Activated CD4-positive, alpha-beta T cell treated with anti-CD3 and anti-CD28 coated beads for 36 hours (primary cell): Measurements from ENCODE around the gene SMAP2. TPM values are rescaled to one million over a fixed set of nuclear protein-coding genes. Genes with fewer than 3 reads are reported as not detected.

ENCODE experiments used
- ATAC-seq: fragments of 200-7000 bp; cut with Tn5 transposase; one replicate; pipeline ENCODE4 v1.10.0; 2021; ENCODE audit warnings: mild to moderate bottlenecking, moderate library complexity
- CTCF ChIA-PET: fragments of 350-600 bp; sonication (Branson Sonifier 250); formaldehyde crosslinking; loops from one replicate; lab custom pipeline; 2021; ENCODE audit warnings: antibody characterized with exemption; lab: Charles Lee
- POLR2A ChIA-PET: fragments of 350-600 bp; sonication (Branson Sonifier 250); formaldehyde crosslinking; loops from one replicate; lab custom pipeline; 2021; ENCODE audit warnings: antibody characterized with exemption, inconsistent platforms; lab: Charles Lee
- DNase-seq: peaks from one replicate; pipeline ENCODE4 v3.0.0-alpha.2; 2020
- H3K27ac Mint-ChIP-seq: one replicate; pipeline ENCODE4 v1.8.0; 2021; ENCODE audit warnings: mixed read lengths
- H3K27me3 Mint-ChIP-seq: one replicate; pipeline ENCODE4 v1.8.0; 2021; ENCODE audit warnings: mixed read lengths
- H3K36me3 Mint-ChIP-seq: one replicate; pipeline ENCODE4 v1.8.0; 2021; ENCODE audit warnings: low read depth, mixed read lengths
- H3K4me1 Mint-ChIP-seq: one replicate; pipeline ENCODE4 v1.8.0; 2021; ENCODE audit warnings: mixed read lengths
- H3K4me3 Mint-ChIP-seq: one replicate; pipeline ENCODE4 v1.8.0; 2021; ENCODE audit warnings: mild to moderate bottlenecking, moderate library complexity, mixed read lengths
- H3K9me3 Mint-ChIP-seq: one replicate; pipeline ENCODE4 v1.8.0; 2021; ENCODE audit warnings: low read depth, mixed read lengths
- intact Hi-C, 2 experiments: fragments of 100-400 bp; cut with DNase I in 1 of 2; cut with micrococcal nuclease in 1 of 2; formaldehyde crosslinking; loops; one replicate each; pipeline versions ENCODE4 v1.14.2 to v1.15.1; 2022 to 2024; cut with DNase I, micrococcal nuclease
- total RNA-seq, 2 experiments: library from RNA; stranded (reverse); gene quantifications; one replicate each; pipeline ENCODE4 v1.2.3, GENCODE V29; 2021

SMAP2 gene
- total RNA-seq, 2 experiments from 2014 or later, result 241 to 258 TPM

DNA sequence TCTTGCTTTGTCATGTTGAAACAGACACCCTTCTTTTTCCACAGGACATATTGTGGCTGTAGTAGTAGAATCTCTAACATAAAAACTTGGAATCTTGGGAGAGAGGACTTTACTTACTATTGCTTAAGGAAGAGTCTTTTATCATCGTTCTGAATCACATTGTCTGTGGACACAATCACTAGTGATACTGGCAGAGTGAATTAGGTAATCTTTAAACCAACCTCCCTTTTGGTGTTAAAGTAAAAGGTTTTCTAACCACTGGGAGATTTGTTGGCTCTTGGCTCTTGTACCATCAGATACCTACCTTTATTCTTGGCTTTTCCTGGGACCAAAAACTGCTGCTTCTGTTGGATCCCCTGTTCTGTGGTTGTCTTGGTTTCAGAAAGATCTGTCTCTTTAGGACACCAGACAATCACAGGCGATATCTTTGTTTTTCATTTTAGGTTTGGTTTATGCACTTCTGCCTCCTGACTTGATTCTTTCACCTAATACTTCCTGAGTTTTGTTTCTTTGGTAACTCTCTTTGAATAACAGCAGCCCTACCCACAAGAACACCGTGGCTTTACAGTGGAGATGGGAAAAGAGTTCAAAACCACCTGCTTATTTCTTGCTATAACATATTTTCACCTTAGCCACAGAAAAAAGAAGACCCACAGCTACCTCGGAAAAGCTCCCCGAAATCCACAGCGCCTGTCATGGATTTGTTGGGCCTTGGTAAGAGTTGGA is 40.2 kb downstream of the SMAP2 start:
- POLR2A ChIA-PET, result no interaction called here
- CTCF ChIA-PET, result interaction anchor here (1.0 kb wide), 1 partner anchor 75 kb away, joined by 3 read pairs; no protein-coding TSS in a partner anchor
- H3K36me3 Mint-ChIP-seq, result peaks cover 86% of the 10 kb centered on the region
- no peaks in the 10 kb centered on the region for H3K27me3 Mint-ChIP-seq
- H3K27ac Mint-ChIP-seq, result peak overlapping the region; percentile 64
- ATAC-seq (no peak), DNase-seq (no peak)
- intact Hi-C loops, result loop anchor here in 1 of 2 experiments (5.0 kb wide), 1 partner anchor 331 kb away; no protein-coding TSS in a partner anchor
- no peaks in the 10 kb centered on the region for H3K9me3 Mint-ChIP-seq
- peaks cover 17% of the 10 kb centered on the region for H3K4me1 Mint-ChIP-seq
- H3K4me3 Mint-ChIP-seq, result no peak overlapping the region

DNA sequence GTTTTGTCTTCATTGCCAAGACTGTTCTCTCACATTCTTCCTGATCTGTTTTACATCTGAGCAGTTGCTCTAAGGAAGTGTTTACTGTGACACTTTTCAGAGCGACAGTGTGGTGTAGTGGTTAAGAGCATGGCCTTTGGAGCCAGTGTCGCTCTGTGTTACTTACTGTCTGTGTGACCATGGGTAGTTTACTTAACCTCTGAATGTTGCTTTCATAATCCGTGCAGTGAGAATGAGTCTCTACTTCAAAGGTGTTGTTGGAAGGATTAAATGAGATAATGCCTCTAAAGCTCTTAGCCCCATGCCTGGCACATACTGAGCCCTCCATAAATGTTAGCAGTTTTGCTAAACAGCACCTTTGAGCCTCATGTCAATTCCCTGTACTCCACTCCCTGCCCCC is 40.8 kb downstream of the SMAP2 start:
- DNase-seq (no peak), ATAC-seq (peak; percentile 19)
- CTCF ChIA-PET, result interaction anchor here (1.0 kb wide), 1 partner anchor 76 kb away, joined by 3 read pairs; no protein-coding TSS in a partner anchor
- H3K4me3 Mint-ChIP-seq, result no peak overlapping the region
- no peaks in the 10 kb centered on the region for H3K27me3 Mint-ChIP-seq
- no peaks in the 10 kb centered on the region for H3K9me3 Mint-ChIP-seq
- intact Hi-C loops, result loop anchor here in 1 of 2 experiments (5.0 kb wide), 1 partner anchor 332 kb away; no protein-coding TSS in a partner anchor
- peaks cover 18% of the 10 kb centered on the region for H3K4me1 Mint-ChIP-seq
- peak overlapping the region; percentile 11 for H3K27ac Mint-ChIP-seq
- POLR2A ChIA-PET, result no interaction called here
- H3K36me3 Mint-ChIP-seq, result peaks cover 86% of the 10 kb centered on the region

DNA sequence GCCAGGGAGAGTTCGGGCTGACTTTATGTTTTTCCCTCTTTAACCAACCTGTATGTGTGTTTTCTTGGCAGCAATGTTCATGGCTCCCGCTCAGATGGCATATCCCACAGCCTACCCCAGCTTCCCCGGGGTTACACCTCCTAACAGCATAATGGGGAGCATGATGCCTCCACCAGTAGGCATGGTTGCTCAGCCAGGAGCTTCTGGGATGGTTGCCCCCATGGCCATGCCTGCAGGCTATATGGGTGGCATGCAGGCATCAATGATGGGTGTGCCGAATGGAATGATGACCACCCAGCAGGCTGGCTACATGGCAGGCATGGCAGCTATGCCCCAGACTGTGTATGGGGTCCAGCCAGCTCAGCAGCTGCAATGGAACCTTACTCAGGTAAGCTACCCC is 43.2 kb downstream of the SMAP2 start:
- CTCF ChIA-PET, result interaction anchor here (0.6 to 1.8 kb wide), 5 partner anchors 10 to 116 kb away, joined by 3 to 9 read pairs (median 4); no protein-coding TSS in a partner anchor
- POLR2A ChIA-PET, result interaction anchor here (0.6 kb wide), 1 partner anchor 47 kb away, joined by 3 read pairs; no protein-coding TSS in a partner anchor
- Mint-ChIP-seq H3K9me3 (no peaks in the 10 kb centered on the region), H3K4me1 (peaks cover 23% of the 10 kb centered on the region), H3K27me3 (no peaks in the 10 kb centered on the region), H3K4me3 (no peak overlapping the region), H3K36me3 (peaks cover 86% of the 10 kb centered on the region), H3K27ac (no peak overlapping the region)
- intact Hi-C loops, result no loop called here
- ATAC-seq (no peak), DNase-seq (no peak)

DNA sequence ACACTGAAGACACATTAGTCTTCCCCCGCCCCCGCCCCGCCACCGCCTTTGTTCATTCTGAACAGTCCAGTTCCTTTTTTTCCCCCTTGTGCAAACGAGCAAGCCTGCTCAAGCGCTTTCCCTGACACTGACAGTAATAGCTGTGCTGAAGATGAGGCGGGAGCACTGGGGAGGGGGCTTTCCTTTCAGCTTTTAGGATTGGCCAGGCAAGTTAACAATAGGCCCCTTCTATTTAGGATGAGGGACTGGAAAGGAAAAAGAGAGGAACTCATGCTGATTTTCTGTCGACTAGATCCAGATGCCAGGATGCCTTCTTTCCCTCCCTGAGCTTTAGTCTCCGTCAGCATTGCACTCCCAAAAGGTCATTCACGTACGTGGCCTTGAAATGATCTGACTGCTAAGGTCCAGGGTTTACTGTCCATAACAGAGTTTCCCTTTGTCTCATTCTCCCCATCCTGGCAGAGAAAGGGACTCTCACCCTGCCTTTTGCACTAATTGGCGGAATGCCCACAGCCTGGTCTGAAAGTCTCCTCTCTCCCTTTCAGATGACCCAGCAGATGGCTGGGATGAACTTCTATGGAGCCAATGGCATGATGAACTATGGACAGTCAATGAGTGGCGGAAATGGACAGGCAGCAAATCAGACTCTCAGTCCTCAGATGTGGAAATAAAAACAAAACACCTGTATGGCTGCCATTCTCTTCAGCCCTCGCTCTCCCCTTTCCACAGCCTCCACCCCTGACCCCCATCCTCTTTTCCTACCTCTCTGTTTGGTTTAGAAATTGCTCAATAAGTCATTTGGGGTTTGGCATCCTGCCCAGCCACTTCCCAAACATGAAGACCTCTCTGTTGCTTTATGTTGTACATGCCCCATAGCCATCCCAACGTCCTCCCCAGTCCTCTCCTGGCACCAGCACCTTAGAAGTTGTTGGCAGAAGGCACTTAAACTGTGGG is 48.2 kb downstream of the SMAP2 start:
- POLR2A ChIA-PET, result no interaction called here

DNA sequence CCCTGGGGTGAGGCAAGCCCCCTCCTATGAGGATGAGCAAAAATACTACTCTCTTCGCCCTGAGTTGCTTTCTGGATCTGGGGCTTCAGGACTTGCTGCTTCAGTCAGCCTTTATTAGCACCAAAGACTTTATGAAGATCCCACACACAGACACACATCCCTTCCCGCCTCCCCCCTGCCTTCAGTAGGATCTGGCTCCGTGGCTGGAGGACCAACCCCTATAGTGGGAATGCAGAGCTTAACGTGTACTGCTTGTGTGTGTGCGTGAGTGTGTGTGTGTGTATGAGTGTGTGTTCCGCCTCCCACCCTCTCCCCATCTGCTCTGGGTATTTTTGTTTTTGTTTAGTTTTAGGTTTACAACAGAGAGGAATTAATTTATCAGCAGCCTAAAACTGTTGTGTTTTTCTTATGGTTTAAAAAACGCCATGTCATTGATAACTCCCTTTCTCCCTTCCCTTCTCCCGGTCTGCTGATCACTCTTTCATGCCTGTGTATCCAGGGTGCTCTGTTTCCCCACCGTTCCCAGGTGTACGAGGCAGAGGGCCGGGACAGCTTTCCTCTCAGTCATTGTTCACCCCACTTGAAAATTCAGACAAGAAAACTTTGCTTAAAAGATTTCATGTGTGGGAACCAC is 49.2 kb downstream of the SMAP2 start:
- intact Hi-C loops, result no loop called here
- Mint-ChIP-seq H3K27me3 (no peaks in the 10 kb centered on the region), H3K9me3 (no peaks in the 10 kb centered on the region), H3K27ac (peak overlapping the region; percentile 8), H3K36me3 (peaks cover 73% of the 10 kb centered on the region), H3K4me3 (no peak overlapping the region), H3K4me1 (peaks cover 11% of the 10 kb centered on the region)
- no peak for DNase-seq
- POLR2A ChIA-PET, result no interaction called here
- CTCF ChIA-PET, result interaction anchor here (0.6 to 3.4 kb wide), 2 partner anchors 15 to 181 kb away, joined by 3 to 14 read pairs; no protein-coding TSS in a partner anchor
- no peak for ATAC-seq

More for the DNA sequence above, 48.2 kb downstream of the SMAP2 start:
- DNase-seq, result no peak
- H3K36me3 Mint-ChIP-seq, result peaks cover 83% of the 10 kb centered on the region
- intact Hi-C loops, result no loop called here
- peaks cover 11% of the 10 kb centered on the region for H3K4me1 Mint-ChIP-seq
- CTCF ChIA-PET, result interaction anchor here (0.6 to 0.8 kb wide), 4 partner anchors 17 to 415 kb away, joined by 3 read pairs; no protein-coding TSS in a partner anchor
- H3K9me3 Mint-ChIP-seq, result no peaks in the 10 kb centered on the region
- no peak overlapping the region for H3K4me3 Mint-ChIP-seq
- H3K27ac Mint-ChIP-seq, result peak overlapping the region; percentile 70
- no peaks in the 10 kb centered on the region for H3K27me3 Mint-ChIP-seq
- ATAC-seq, result no peak

DNA sequence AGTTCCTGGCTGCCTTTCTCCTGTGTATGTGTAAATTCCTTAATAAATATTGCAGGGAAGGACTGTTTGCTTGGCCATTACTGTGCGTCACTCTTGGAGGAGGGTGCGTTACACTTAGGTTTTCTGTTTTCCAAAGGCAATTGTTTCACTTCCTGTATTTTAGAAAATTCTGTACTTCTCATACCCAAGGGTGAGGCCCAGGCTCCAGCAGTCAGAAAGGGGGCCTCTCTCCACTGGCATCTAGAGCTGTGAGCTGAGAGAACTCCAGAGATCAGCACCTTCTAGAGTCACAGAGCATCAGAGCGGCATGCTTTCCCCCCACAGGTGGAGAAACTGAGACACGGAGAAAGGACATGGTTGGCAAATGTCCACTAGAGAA is 49.7 kb downstream of the SMAP2 start:
- DNase-seq (no peak), ATAC-seq (no peak)
- POLR2A ChIA-PET, result no interaction called here
- CTCF ChIA-PET, result interaction anchor here (1.0 to 3.4 kb wide), 4 partner anchors 15 to 200 kb away, joined by 3 to 14 read pairs (median 3); no protein-coding TSS in a partner anchor
- H3K27ac Mint-ChIP-seq, result peak overlapping the region; percentile 8
- no peaks in the 10 kb centered on the region for H3K27me3 Mint-ChIP-seq
- no peaks in the 10 kb centered on the region for H3K9me3 Mint-ChIP-seq
- no peak overlapping the region for H3K4me3 Mint-ChIP-seq
- H3K4me1 Mint-ChIP-seq, result peaks cover 11% of the 10 kb centered on the region
- intact Hi-C loops, result no loop called here
- H3K36me3 Mint-ChIP-seq, result peaks cover 69% of the 10 kb centered on the region

DNA sequence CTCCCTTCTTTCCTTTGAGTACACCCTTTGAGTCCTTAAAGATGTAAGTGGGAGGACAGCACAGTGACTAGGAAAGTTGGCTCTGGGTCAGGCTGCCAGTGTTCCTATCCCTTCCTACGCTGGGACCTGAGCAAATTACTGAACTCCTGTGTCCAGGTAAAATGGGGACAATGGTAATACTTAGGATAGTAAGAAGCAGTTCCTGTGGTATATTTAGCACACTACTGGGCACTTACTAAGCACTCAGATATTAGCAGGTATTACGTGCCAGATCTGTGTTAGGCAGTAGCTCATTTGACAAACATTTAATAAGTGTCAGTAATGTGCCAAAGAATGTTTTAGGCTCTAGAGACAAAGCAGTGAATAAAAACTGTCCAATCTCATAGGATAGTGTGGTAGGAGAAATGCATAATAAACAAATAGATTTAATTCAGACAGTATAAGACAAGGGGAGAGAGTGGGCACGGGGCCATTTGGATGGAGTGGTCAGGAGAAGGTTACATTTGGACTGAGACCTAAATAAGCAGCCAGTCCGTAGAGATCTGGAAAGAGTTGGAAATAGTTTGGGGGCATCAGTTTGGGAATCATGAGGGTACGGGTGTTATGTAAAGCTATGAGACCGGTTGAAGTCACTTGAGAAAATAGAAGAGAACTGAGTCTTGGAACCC is 50.6 kb downstream of the SMAP2 start:
- ChIA-PET POLR2A (no interaction called here), CTCF (interaction anchor here (1.0 to 3.4 kb wide), 6 partner anchors 14 to 350 kb away, joined by 3 to 14 read pairs (median 4); no protein-coding TSS in a partner anchor)
- ATAC-seq (no peak), DNase-seq (no peak)
- H3K4me3 Mint-ChIP-seq, result no peak overlapping the region
- H3K27ac Mint-ChIP-seq, result peak overlapping the region; percentile 45
- H3K4me1 Mint-ChIP-seq, result peaks cover 8% of the 10 kb centered on the region
- peaks cover 61% of the 10 kb centered on the region for H3K36me3 Mint-ChIP-seq
- intact Hi-C loops, result no loop called here
- no peaks in the 10 kb centered on the region for H3K27me3 Mint-ChIP-seq
- H3K9me3 Mint-ChIP-seq, result no peaks in the 10 kb centered on the region

DNA sequence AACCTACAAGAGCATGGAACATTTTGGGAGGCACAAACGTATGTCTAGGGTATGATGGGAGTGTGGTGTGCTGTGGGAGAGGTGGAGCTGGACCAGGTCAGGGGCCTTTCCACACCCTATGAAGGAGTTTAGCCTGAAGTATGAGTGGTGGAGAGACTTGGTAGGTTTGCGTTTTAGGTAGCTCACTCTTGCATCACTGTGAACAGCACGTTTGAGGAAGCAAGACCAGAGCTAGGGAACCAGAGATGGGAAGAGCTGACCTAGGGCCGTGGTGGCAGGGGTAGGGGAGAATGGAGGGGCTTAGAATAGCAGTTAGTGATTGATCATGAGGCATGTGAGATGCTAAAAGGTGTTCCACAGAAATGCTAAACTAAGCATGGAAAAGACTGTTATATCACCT is 51.7 kb downstream of the SMAP2 start:
- H3K36me3 Mint-ChIP-seq, result peaks cover 57% of the 10 kb centered on the region
- no peaks in the 10 kb centered on the region for H3K9me3 Mint-ChIP-seq
- POLR2A ChIA-PET, result no interaction called here
- CTCF ChIA-PET, result interaction anchor here (1.7 to 3.4 kb wide), 3 partner anchors 13 to 351 kb away, joined by 4 to 14 read pairs (median 6); no protein-coding TSS in a partner anchor
- no peak overlapping the region for H3K27ac Mint-ChIP-seq
- peaks cover 8% of the 10 kb centered on the region for H3K4me1 Mint-ChIP-seq
- DNase-seq (no peak), ATAC-seq (peak; percentile 13)
- no peak overlapping the region for H3K4me3 Mint-ChIP-seq
- no peaks in the 10 kb centered on the region for H3K27me3 Mint-ChIP-seq
- intact Hi-C loops, result no loop called here

DNA sequence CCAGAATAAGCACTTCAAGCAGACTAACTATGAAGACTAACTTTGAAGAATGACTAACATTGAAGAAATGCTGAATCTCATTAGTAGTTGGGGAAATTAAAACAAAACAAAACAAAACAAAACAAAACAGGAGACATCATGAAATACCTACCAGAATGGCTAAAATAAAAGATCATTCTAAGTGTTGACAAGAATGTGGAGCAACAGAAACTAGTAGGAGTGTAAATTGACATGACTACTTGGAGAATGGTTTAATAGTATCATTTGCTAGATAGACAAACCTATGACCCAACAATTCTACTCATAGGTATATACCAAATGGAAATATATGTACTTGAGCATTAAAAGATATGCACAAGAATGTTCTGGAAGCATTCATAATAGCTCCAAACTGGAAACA is 57.9 kb downstream of the SMAP2 start:
- POLR2A ChIA-PET, result interaction anchor here (0.6 kb wide), 1 partner anchor 559 kb away, joined by 3 read pairs; no protein-coding TSS in a partner anchor
- CTCF ChIA-PET, result interaction anchor here (0.8 to 1.0 kb wide), 2 partner anchors 20 to 92 kb away, joined by 3 read pairs; no protein-coding TSS in a partner anchor
- no peak overlapping the region for H3K4me3 Mint-ChIP-seq
- no peak for ATAC-seq
- no peak overlapping the region for H3K27ac Mint-ChIP-seq
- no peaks in the 10 kb centered on the region for H3K4me1 Mint-ChIP-seq
- peaks cover 12% of the 10 kb centered on the region for H3K36me3 Mint-ChIP-seq
- intact Hi-C loops, result no loop called here
- no peaks in the 10 kb centered on the region for H3K9me3 Mint-ChIP-seq
- DNase-seq, result no peak
- H3K27me3 Mint-ChIP-seq, result no peaks in the 10 kb centered on the region

DNA sequence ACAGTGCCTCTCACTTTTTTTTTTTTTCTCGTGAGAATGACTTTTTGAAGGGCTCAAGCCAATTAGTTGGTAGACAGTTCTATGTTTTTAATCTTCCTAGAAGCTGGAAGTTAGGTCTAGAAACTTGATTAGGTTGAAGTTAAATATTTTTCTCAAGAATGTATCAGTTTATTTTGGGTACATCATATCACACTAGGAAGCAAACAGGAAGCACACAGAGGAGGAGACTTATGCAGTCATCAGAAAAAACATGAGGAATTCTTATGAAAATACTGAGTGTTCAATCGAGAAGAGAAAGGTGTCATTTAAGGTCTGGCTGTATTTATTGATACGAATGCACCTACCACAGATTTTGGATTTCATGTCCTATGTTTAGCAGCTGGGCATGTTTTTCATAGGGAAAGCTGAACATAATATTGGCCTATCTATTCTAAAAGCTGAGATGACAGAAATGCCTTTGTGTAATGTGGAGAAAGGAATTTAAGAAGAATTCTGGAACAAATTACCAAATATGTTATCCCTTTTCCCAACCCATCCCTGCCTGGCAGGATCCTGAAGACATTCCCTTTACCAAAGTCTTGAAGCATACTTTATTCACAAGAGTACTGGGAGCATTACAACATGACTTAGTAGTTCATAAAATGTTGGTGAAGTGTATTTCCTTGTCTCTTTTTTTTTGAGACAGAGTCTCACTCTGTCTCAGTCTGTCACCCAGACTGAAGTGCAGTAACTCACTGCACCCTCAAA is 59.3 kb downstream of the SMAP2 start:
- no peak for ATAC-seq
- peak overlapping the region; percentile 26 for H3K27ac Mint-ChIP-seq
- CTCF ChIA-PET, result no interaction called here
- H3K4me3 Mint-ChIP-seq, result no peak overlapping the region
- no peaks in the 10 kb centered on the region for H3K4me1 Mint-ChIP-seq
- no peak for DNase-seq
- H3K27me3 Mint-ChIP-seq, result no peaks in the 10 kb centered on the region
- H3K9me3 Mint-ChIP-seq, result no peaks in the 10 kb centered on the region
- intact Hi-C loops, result no loop called here
- POLR2A ChIA-PET, result no interaction called here
- H3K36me3 Mint-ChIP-seq, result peaks cover 9% of the 10 kb centered on the region
